T-cell (primary cell): ENCODE results near the gene SHC1. TPM values are rescaled to one million over a fixed set of nuclear protein-coding genes. Genes with fewer than 3 reads are reported as not detected.
A peak's percentile ranks its signal among the peaks of the same experiment; 100 is the strongest.

Experiments
- ATAC-seq, 4 experiments: fragments of 200-7000 bp in 3 of 4; fragments of 150-1000 bp in 1 of 4; cut with Tn5 transposase; replicated peaks in 1 of 4; 1 replicate in 3 of 4; 2 replicates in 1 of 4; pipeline ENCODE4 v1.10.0; 2021; ENCODE audit warnings: moderate library complexity in 3 of 4, mild to moderate bottlenecking in 2 of 4, moderate number of reproducible peaks in 1 of 4
- CTCF ChIA-PET, 2 donors: fragments of 300-600 bp; sonication (Branson Sonifier 250); formaldehyde crosslinking; loops; one replicate each; lab custom pipeline; 2022; ENCODE audit warnings: antibody characterized with exemption in 2 of 2; lab: Charles Lee
- POLR2A ChIA-PET, 2 donors: fragments of 300-600 bp; sonication (Branson Sonifier 250); formaldehyde crosslinking; loops; one replicate each; lab custom pipeline; 2022; ENCODE audit warnings: antibody characterized with exemption in 2 of 2; lab: Charles Lee
- DNase-seq, 35 experiments: peaks; one replicate each; pipeline versions ENCODE4 v3.0.0 to v3.0.0-alpha.2; 2013 to 2023
- H3K27ac ChIP-seq: one replicate; pipeline ENCODE4 v1.5.1; 2013; ENCODE audit warnings: low read length
- H3K27me3 ChIP-seq, 2 experiments: replicated peaks in 1 of 2; 1 replicate in 1 of 2; 2 replicates in 1 of 2; pipeline versions ENCODE4 v1.6.1 to v1.7.0; 2013; ENCODE audit warnings: low read length in 1 of 2, mixed read lengths in 1 of 2; ENCODE audit not compliant: control insufficient read depth in 2 of 2, insufficient read depth in 2 of 2; ENCODE audit errors: extremely low read depth in 1 of 2
- H3K36me3 ChIP-seq, 2 donors: 1 replicate in 1 of 2; 2 replicates in 1 of 2; pipeline versions ENCODE4 v1.6.1 to v1.7.0; 2013; ENCODE audit warnings: low read length in 1 of 2; ENCODE audit not compliant: control insufficient read depth in 2 of 2, insufficient read depth in 1 of 2; ENCODE audit errors: extremely low read depth in 1 of 2
- H3K4me1 ChIP-seq, 2 experiments: 1 replicate in 1 of 2; 2 replicates in 1 of 2; pipeline versions ENCODE4 v1.6.1 to v1.7.0; 2013; ENCODE audit warnings: low read length in 2 of 2, mixed read lengths in 1 of 2; ENCODE audit not compliant: insufficient read depth in 2 of 2, control insufficient read depth in 1 of 2; ENCODE audit errors: extremely low read depth in 1 of 2
- H3K4me3 ChIP-seq, 2 donors: 1 replicate in 1 of 2; 2 replicates in 1 of 2; pipeline versions ENCODE4 v1.5.1 to v1.7.0; 2013; ENCODE audit warnings: mild to moderate bottlenecking in 2 of 2, low read length in 1 of 2, moderate library complexity in 1 of 2; ENCODE audit not compliant: control insufficient read depth in 1 of 2; ENCODE audit errors: extremely low read depth in 1 of 2
- H3K9me3 ChIP-seq: 2 replicates; pipeline ENCODE4 v1.7.0; 2013
- H3K27ac Mint-ChIP-seq, 2 donors: one replicate each; pipeline ENCODE4 v1.8.0; 2020 to 2021; ENCODE audit warnings: mild to moderate bottlenecking in 2 of 2, mixed read lengths in 2 of 2
- H3K27me3 Mint-ChIP-seq, 2 donors: one replicate each; pipeline ENCODE4 v1.8.0; 2021 to 2022; ENCODE audit warnings: mixed read lengths in 2 of 2
- H3K36me3 Mint-ChIP-seq: one replicate; pipeline ENCODE4 v1.8.0; 2021; ENCODE audit warnings: mixed read lengths
- H3K4me1 Mint-ChIP-seq, 3 donors: one replicate each; pipeline ENCODE4 v1.8.0; 2020 to 2022; ENCODE audit warnings: mixed read lengths in 3 of 3, mild to moderate bottlenecking in 1 of 3
- H3K4me3 Mint-ChIP-seq, 3 donors: one replicate each; pipeline ENCODE4 v1.8.0; 2020 to 2022; ENCODE audit warnings: mild to moderate bottlenecking in 3 of 3, mixed read lengths in 3 of 3, moderate library complexity in 3 of 3
- H3K9me3 Mint-ChIP-seq, 3 donors: one replicate each; pipeline ENCODE4 v1.8.0; 2020 to 2022; ENCODE audit warnings: mixed read lengths in 3 of 3
- WGBS: methylation state at CpG from one replicate; pipeline ENCODE4 v1.1.5; 2013; ENCODE audit warnings: missing lambda C conversion rate; ENCODE audit not compliant: insufficient coverage; 5-methylcytosine and 5-hydroxymethylcytosine counted together
- total RNA-seq, 35 experiments: library from RNA in 6 of 35; stranded (reverse) in 6 of 35; fragments of 120-200 nt in 1 of 35; gene quantifications; one replicate each; pipeline versions ENCODE4 v1.2.1 to v1.2.4 and lab custom pipeline; 2013 to 2026

Gene SHC1
- total RNA-seq, 5 donors from 2014 or later (not counting 1 experiment from before 2014, with no cell fraction given) = 61.3 to 88.2 (median 76.8) TPM

DNA sequence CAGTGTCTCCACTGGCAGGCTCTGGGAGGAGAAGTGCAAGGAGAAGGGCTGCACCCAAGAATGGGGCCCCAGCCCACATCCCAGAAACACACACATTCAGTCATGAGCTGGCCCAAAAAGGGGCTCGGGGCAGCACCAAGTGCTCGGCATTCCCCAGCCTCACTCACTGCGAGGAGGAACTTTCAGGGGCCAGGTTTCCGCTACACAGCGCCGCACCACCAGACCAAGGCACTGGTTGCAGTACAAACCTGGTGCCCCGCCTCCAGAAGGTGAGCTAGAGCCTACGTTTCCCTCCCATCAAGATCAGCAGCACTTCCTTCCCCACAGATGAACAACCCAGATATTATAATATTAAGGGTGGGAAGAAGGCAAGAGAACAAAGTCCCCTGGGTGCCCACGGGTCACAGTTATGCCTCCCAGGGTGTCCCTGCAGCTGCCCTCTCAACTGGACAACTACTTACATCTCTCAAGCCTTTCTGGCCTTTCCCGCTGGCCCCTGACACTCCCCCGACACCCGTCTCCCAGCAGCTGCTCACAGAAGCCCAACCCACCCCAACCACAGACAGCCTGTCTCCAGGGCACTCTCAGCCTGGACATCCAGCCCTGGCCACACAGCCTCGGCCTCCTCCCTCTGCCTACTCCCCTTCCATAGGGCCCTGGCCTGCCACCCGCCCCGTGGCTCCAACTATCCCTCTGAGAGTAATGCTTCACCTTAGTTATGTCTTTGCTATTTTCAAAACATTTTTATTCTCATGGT, 18.5 kb downstream of the SHC1 start:
- H3K9me3 Mint-ChIP-seq = no peaks in the 10 kb centered on the region
- ATAC-seq = peak; percentile 40 to 48 (median 42)

DNA sequence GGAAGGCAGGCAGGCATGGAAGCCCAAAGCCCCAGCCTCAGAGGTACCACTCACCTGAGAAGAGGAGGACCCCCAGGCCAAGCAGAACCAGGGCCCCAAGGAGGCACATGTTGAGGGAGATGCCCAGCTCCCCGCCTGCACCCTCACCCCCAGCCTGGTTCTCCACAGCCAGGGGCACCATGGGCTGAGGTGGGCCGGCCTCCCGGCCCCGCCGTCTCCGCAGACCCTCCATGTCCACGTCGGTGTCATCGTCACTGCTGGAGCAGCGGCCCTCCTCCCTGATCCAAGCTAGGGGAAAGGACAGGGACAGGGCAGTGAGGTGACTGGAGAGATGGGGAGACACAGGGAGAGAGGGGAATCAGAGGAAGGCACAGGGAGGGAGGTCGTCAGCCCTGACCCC, 22.5 kb downstream of the SHC1 start:
- no peak for DNase-seq
- Mint-ChIP-seq H3K27me3 (no peaks in the 10 kb centered on the region), H3K36me3 (peaks cover 26% of the 10 kb centered on the region), H3K4me1 (peaks cover 50 to 62% (median 56%) of the 10 kb centered on the region in 3 donors), H3K4me3 (no peak overlapping the region), H3K27ac (no peak overlapping the region), H3K9me3 (no peaks in the 10 kb centered on the region)
- Histone ChIP-seq H3K9me3 (no peaks in the 10 kb centered on the region), H3K4me3 (no peak overlapping the region), H3K27me3 (no peaks in the 10 kb centered on the region), H3K4me1 (peaks cover 16 to 77% of the 10 kb centered on the region in 2 experiments), H3K36me3 (peaks cover 38 to 75% of the 10 kb centered on the region in 2 donors), H3K27ac (peak overlapping the region; percentile 46)
- POLR2A ChIA-PET = interaction anchor here in 1 of 2 donors (0.7 kb wide), 1 partner anchor 33 kb away, joined by 4 read pairs; no protein-coding TSS in a partner anchor
- CTCF ChIA-PET = no interaction called here
- WGBS = 86% methylated on average over 6 of the region's 11 CpGs
- no peak for ATAC-seq

More for the DNA sequence above, 18.5 kb downstream of the SHC1 start:
- Mint-ChIP-seq H3K27ac (peak overlapping the region; percentile 100), H3K27me3 (no peaks in the 10 kb centered on the region), H3K4me3 (peak overlapping the region; percentile 95 to 100 (median 97)), H3K4me1 (peaks cover 67 to 76% (median 71%) of the 10 kb centered on the region in 3 donors), H3K36me3 (peaks cover 28% of the 10 kb centered on the region)
- POLR2A ChIA-PET = interaction anchor here (0.5 to 1.6 kb wide), 3 partner anchors 22 to 45 kb away, joined by 3 to 6 read pairs (median 5); partner anchors contain the start of gene CKS1B (in 1 of the 2)
- no peaks in the 10 kb centered on the region for H3K27me3 ChIP-seq
- peaks cover 38 to 84% of the 10 kb centered on the region in 2 experiments for H3K4me1 ChIP-seq
- H3K36me3 ChIP-seq = peaks cover 19 to 52% of the 10 kb centered on the region in 2 donors
- H3K9me3 ChIP-seq = no peaks in the 10 kb centered on the region
- peak overlapping the region; percentile 99 for H3K27ac ChIP-seq
- DNase-seq = peak; percentile 44 to 84 (median 70)
- CTCF ChIA-PET = interaction anchor here in 1 of 2 donors (0.6 to 1.6 kb wide), 4 partner anchors 14 to 66 kb away, joined by 3 to 6 read pairs (median 4); partner anchors contain the start of genes FLAD1 and PMVK
- WGBS = 21% methylated on average over 7 of the region's 15 CpGs
- H3K4me3 ChIP-seq = peak overlapping the region; percentile 42 to 79

DNA sequence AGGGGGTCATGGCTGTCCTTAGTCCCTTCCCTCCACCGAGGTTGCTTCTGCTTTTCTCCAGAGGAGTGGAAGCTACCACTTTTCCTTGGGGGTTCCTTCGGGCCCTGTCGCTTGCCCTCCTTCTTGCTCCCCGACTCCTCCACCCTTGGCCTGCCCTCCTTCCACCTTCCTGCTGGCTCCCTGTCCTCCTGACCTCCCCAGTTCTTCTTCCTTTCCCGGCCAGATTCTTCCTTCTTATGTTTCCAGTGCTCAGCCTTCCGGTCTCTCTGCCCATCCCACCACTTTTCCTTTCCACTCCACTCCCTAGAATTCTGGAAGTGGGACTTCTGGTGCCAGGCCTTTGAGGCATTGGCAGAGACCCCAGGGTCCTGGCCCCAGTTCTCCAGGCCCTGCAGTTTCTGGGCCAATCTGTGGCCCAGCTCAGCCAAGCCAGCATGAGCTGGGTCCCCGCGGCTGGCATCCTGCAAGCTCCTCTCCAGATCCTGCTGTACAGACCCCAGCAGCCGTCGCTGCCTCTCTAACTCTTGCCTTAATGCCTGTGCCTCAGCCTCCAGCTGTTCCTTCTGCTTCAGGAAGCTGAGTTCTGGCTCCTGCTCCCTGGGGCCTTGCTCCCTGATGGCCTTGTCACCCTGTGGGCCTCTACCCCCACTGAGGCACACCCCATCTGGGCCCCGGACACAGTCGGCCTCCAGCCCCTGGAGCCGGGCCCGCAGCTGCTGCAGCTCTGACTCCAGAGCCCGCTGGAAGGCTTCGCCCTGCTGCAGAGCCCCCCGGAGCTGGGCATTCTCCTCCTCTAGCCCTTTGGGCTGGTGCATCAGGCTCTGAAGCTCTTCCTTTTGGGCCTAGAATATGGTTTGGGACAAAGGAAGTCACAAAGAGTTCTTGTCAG, 24.3 kb downstream of the SHC1 start:
- peak overlapping the region; percentile 29 to 60 for H3K27ac Mint-ChIP-seq
- POLR2A ChIA-PET = interaction anchor here (0.5 to 1.3 kb wide), 3 partner anchors 8 to 464 kb away, joined by 4 to 7 read pairs (median 5); no protein-coding TSS in a partner anchor
- WGBS = 88% methylated on average over 11 of the region's 17 CpGs
- H3K4me1 Mint-ChIP-seq = peaks cover 50 to 61% (median 57%) of the 10 kb centered on the region in 3 donors
- ATAC-seq (no peak), DNase-seq (no peak)
- no peak overlapping the region for H3K4me3 Mint-ChIP-seq
- H3K36me3 ChIP-seq = peaks cover 31 to 62% of the 10 kb centered on the region in 2 donors
- H3K4me3 ChIP-seq = no peak overlapping the region
- CTCF ChIA-PET = interaction anchor here (0.6 kb wide), 2 partner anchors 53 to 180 kb away, joined by 3 read pairs; no protein-coding TSS in a partner anchor
- no peaks in the 10 kb centered on the region for H3K27me3 ChIP-seq
- no peaks in the 10 kb centered on the region for H3K9me3 Mint-ChIP-seq
- H3K27ac ChIP-seq = no peak overlapping the region
- H3K9me3 ChIP-seq = no peaks in the 10 kb centered on the region
- peaks cover 19% of the 10 kb centered on the region for H3K36me3 Mint-ChIP-seq
- peaks cover 14 to 77% of the 10 kb centered on the region in 2 experiments for H3K4me1 ChIP-seq
- H3K27me3 Mint-ChIP-seq = no peaks in the 10 kb centered on the region

DNA sequence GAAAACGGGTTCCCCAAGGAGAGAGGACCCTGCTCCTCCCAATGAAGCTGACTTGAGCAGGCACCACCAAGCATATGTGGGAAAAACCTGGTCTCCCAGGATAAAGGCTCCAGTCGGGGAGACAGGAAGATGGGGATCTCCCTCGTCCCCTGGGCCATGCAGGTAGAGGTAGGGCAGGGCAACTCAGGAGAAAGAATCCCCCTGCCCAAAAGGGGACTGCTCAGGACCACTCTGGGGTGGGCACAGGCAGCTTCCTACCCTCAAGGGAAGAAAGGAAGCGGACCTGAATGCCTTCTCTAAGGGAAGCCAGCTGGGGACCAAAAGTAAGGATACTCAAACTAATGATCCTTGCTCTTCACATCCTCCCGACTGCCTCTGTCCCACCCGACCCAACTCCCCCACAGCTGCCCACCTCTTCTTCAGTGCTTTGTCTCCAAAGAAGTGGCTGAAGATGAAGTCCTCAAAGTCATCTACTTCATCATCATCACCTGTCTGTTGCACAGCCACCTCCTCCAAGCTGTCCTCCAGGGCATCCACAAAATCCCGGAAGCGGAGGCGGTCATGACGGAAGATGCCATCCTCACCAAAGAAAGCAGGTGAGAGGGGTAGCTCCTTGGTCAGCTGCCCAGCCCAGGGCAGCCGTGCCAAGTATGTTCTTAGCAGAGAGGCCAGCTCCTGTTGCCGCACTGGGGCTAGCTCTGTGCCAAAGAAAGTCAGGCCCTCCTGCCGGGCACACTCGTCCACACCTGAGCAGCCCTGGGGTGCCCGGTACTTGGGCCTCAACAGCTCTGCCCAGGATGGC, 25.2 kb downstream of the SHC1 start:
- peaks cover 14% of the 10 kb centered on the region for H3K36me3 Mint-ChIP-seq
- Histone ChIP-seq H3K4me3 (no peak overlapping the region), H3K36me3 (peaks cover 28 to 54% of the 10 kb centered on the region in 2 donors), H3K4me1 (peaks cover 10 to 77% of the 10 kb centered on the region in 2 experiments), H3K9me3 (no peaks in the 10 kb centered on the region), H3K27me3 (no peaks in the 10 kb centered on the region), H3K27ac (peak overlapping the region; percentile 20)
- H3K9me3 Mint-ChIP-seq = no peaks in the 10 kb centered on the region
- DNase-seq (no peak), ATAC-seq (no peak)
- no peak overlapping the region for H3K4me3 Mint-ChIP-seq
- CTCF ChIA-PET = interaction anchor here in 1 of 2 donors (0.6 kb wide), 1 partner anchor 179 kb away, joined by 3 read pairs; no protein-coding TSS in a partner anchor
- H3K27me3 Mint-ChIP-seq = no peaks in the 10 kb centered on the region
- POLR2A ChIA-PET = interaction anchor here (0.5 to 1.3 kb wide), 4 partner anchors 9 to 463 kb away, joined by 3 to 7 read pairs (median 4); partner anchors contain the start of gene PBXIP1 (in 1 of the 2)
- 84% methylated on average over 14 of the region's 15 CpGs for WGBS
- peaks cover 52 to 61% (median 57%) of the 10 kb centered on the region in 3 donors for H3K4me1 Mint-ChIP-seq
- H3K27ac Mint-ChIP-seq = no peak overlapping the region

DNA sequence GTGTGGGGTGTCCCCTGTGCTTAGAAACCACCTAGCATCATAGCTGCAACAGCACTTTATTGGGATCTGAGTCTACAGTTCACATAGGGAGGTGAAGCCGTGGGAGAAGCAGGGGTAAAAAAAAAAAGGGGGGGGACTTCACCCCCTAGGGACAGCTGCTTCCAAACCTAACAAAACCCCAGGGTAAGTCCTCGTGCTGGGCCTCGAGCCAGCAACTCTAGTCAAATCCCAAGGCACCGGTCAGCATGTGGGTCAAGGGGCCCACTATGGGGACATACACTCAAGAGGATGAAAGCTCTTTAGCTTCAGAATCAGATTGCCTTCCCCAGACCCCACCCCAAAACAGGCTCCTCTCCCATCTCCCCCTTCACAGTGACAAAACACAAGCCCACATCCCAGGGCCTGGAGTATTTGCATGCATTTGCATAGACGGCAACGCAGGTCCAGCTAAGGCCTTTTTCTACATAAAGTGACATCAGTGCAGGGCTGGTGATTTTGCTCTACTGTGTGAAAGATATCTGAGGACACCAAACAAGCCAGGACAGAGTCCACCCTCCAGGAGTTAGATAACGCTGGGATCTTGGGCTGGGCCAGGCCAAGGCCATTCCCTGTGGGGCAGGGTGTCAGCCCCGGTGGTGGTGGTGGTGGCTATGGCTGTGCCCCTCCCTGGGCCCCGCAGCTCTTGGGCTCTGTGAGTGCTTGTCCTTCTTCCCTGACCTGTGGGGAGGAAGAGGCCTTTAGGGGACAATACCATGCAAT, 26.0 kb downstream of the SHC1 start:
- H3K27me3 ChIP-seq = no peaks in the 10 kb centered on the region
- peaks cover 12 to 81% of the 10 kb centered on the region in 2 experiments for H3K4me1 ChIP-seq
- H3K4me3 Mint-ChIP-seq = peak overlapping the region in 1 of 3 donors; percentile 58
- peak overlapping the region; percentile 52 to 91 for H3K27ac Mint-ChIP-seq
- H3K27me3 Mint-ChIP-seq = no peaks in the 10 kb centered on the region
- ChIA-PET POLR2A (interaction anchor here (0.6 to 1.3 kb wide), 5 partner anchors 9 to 29 kb away, joined by 3 to 4 read pairs (median 3); partner anchors contain the start of gene PBXIP1 (in 1 of the 2)), CTCF (interaction anchor here in 1 of 2 donors (0.6 to 1.1 kb wide), 4 partner anchors 10 to 101 kb away, joined by 3 read pairs; no protein-coding TSS in a partner anchor)
- DNase-seq (no peak), ATAC-seq (no peak)
- peak overlapping the region; percentile 93 for H3K27ac ChIP-seq
- no peaks in the 10 kb centered on the region for H3K9me3 Mint-ChIP-seq
- H3K4me1 Mint-ChIP-seq = peaks cover 56 to 64% (median 60%) of the 10 kb centered on the region in 3 donors
- WGBS = 70% methylated on average over 5 of the region's 9 CpGs
- H3K36me3 ChIP-seq = peaks cover 28 to 49% of the 10 kb centered on the region in 2 donors
- H3K4me3 ChIP-seq = no peak overlapping the region
- peaks cover 14% of the 10 kb centered on the region for H3K36me3 Mint-ChIP-seq
- no peaks in the 10 kb centered on the region for H3K9me3 ChIP-seq
